Measurements from ENCODE around the gene UGGT2. TPM values are rescaled to one million over a fixed set of nuclear protein-coding genes. Genes with fewer than 3 reads are reported as not detected.

Gene UGGT2
- polyA plus RNA-seq, 2 of the 4 experiments (the other 2 are of a cell fraction), result 10.3 to 27.9 TPM

GRCh38 chr13:95926231-95926630, 127.0 kb downstream of the UGGT2 start:
- Histone ChIP-seq H3K4me3 (no peak overlapping the region), H3K4me1 (peaks cover 10% of the 10 kb centered on the region; the same call in 2 of the 3 replicates), H3K4me2 (no peak overlapping the region), H3K27ac (no peak overlapping the region), H3K9me3 (no peaks in the 10 kb centered on the region)
- TF ChIP-seq ZSCAN20 (CRISPR knock-in tag; IDR thresholded peaks at IDR 0.05) (no peak), ZNF302 (CRISPR knock-in tag; IDR thresholded peaks at IDR 0.05) (no peak), TP53 (CRISPR knock-in tag; IDR thresholded peaks at IDR 0.05) (no peak), PBX3 (IDR thresholded peaks at IDR 0.05) (no peak)
- ChIA-PET CTCF (no interaction called here), POLR2A (no interaction called here)
- WGBS (ENCODE audit: missing lambda C conversion rate), result 80% methylated on average over 3 of the region's 3 CpGs
- DNase-seq (ENCODE audit: low read depth in 1 of 2, low spot score in 1 of 2), result no peak
- no peak for ATAC-seq
- no peak for FAIRE-seq

GRCh38 chr13:95924389-95924994, 128.7 kb downstream of the UGGT2 start:
- TF ChIP-seq FOSL2 (IDR thresholded peaks at IDR 0.05), result no peak
- TF ChIP-seq FOSL2 (CRISPR knock-in tag; IDR thresholded peaks at IDR 0.05), result peak; percentile 37; the same call in 1 of the 2 replicates
- TF ChIP-seq EP300 (IDR thresholded peaks at IDR 0.05), result no peak
- ChIA-PET POLR2A (no interaction called here), CTCF (no interaction called here)
- no peak overlapping the region for H3K4me3 ChIP-seq
- peaks cover 10% of the 10 kb centered on the region; the same call in 2 of the 3 replicates for H3K4me1 ChIP-seq
- H3K4me2 ChIP-seq, result peak overlapping the region; percentile 50
- no peak overlapping the region for H3K27ac ChIP-seq
- no peaks in the 10 kb centered on the region for H3K9me3 ChIP-seq
- no peak for FAIRE-seq
- ATAC-seq, result peak; percentile 77 to 89; a peak in 5 of 6 replicates
- peak; percentile 8 to 61 for DNase-seq (ENCODE audit: low read depth in 1 of 2, low spot score in 1 of 2)
- 41% methylated on average over 5 of the region's 5 CpGs for WGBS (ENCODE audit: missing lambda C conversion rate)

GRCh38 chr13:95921485-95921884, 131.7 kb downstream of the UGGT2 start:
- CTCF ChIA-PET, result no interaction called here
- ATAC-seq (no peak), FAIRE-seq (no peak), DNase-seq (ENCODE audit: low read depth in 1 of 2, low spot score in 1 of 2) (no peak)
- peaks cover 10% of the 10 kb centered on the region; the same call in 2 of the 3 replicates for H3K4me1 ChIP-seq
- H3K4me2 ChIP-seq, result no peak overlapping the region
- H3K9me3 ChIP-seq, result no peaks in the 10 kb centered on the region
- no peak overlapping the region for H3K4me3 ChIP-seq
- H3K27ac ChIP-seq, result no peak overlapping the region
- TF ChIP-seq NR3C1 (IDR thresholded peaks at IDR 0.05) (no peak), HMGXB4 (CRISPR knock-in tag; IDR thresholded peaks at IDR 0.05; ENCODE audit: borderline replicate concordance) (no peak), PHF8 (IDR thresholded peaks at IDR 0.05; ENCODE audit: borderline replicate concordance, low read depth) (no peak), PBX3 (IDR thresholded peaks at IDR 0.05) (no peak), MAZ (IDR thresholded peaks at IDR 0.05; ENCODE audit: borderline replicate concordance, low read depth, low read length) (no peak), MAFK (IDR thresholded peaks at IDR 0.05; ENCODE audit: partially characterized antibody) (no peak), CBX8 (IDR thresholded peaks at IDR 0.05) (no peak), FOXS1 (CRISPR knock-in tag; IDR thresholded peaks at IDR 0.05) (no peak), RARB (CRISPR knock-in tag; IDR thresholded peaks at IDR 0.05) (no peak), TP53 (CRISPR knock-in tag; IDR thresholded peaks at IDR 0.05) (no peak), SMC3 (IDR thresholded peaks at IDR 0.05) (no peak), HEYL (CRISPR knock-in tag; IDR thresholded peaks at IDR 0.05) (no peak), EHF (CRISPR knock-in tag; IDR thresholded peaks at IDR 0.05) (no peak)
- 47% methylated on average over 2 of the region's 2 CpGs for WGBS (ENCODE audit: missing lambda C conversion rate)
- POLR2A ChIA-PET, result no interaction called here

Data from A549 (cell line).